Neural progenitor cell (in vitro differentiated cells): ENCODE data around the gene SLC5A10. TPM values are rescaled to one million over a fixed set of nuclear protein-coding genes. Genes with fewer than 3 reads are reported as not detected.

Experiments
- DNase-seq: peaks from one replicate; pipeline ENCODE4 v3.0.0-alpha.2; 2016; ENCODE audit warnings: low spot score
- H2AFZ ChIP-seq: fragments of 200-600 bp; sonication (generic); replicated peaks from 2 replicates; pipeline ENCODE4 v1.6.1; 2016; ENCODE audit warnings: antibody characterized with exemption
- H3F3A ChIP-seq: fragments of 200-600 bp; sonication (generic); 2 replicates; pipeline ENCODE4 v1.6.1; 2016; ENCODE audit warnings: antibody characterized with exemption, low read depth
- H3K27ac ChIP-seq: fragments of 200-600 bp; sonication (generic); 2 replicates; pipeline ENCODE4 v1.5.1; 2016; ENCODE audit warnings: mild to moderate bottlenecking
- H3K27me3 ChIP-seq: fragments of 200-600 bp; sonication (generic); 2 replicates; pipeline ENCODE4 v1.6.1; 2016; ENCODE audit warnings: mild to moderate bottlenecking, moderate library complexity
- H3K36me3 ChIP-seq: fragments of 200-600 bp; sonication (generic); 2 replicates; pipeline ENCODE4 v1.5.1; 2016
- H3K4me1 ChIP-seq: fragments of 200-600 bp; sonication (generic); 2 replicates; pipeline ENCODE4 v1.6.1; 2016; ENCODE audit warnings: mixed run types
- H3K4me2 ChIP-seq: fragments of 200-600 bp; sonication (generic); 2 replicates; pipeline ENCODE4 v1.6.1; 2016
- H3K4me3 ChIP-seq: fragments of 200-600 bp; sonication (generic); 2 replicates; pipeline ENCODE4 v1.5.1; 2016
- H3K79me2 ChIP-seq: fragments of 200-600 bp; sonication (generic); 2 replicates; pipeline ENCODE4 v1.6.1; 2016; ENCODE audit warnings: low read depth
- H3K9ac ChIP-seq: fragments of 200-600 bp; sonication (generic); 2 replicates; pipeline ENCODE4 v1.6.1; 2016
- H3K9me3 ChIP-seq: fragments of 200-600 bp; sonication (generic); 2 replicates; pipeline ENCODE4 v1.5.1; 2016; ENCODE audit warnings: low read depth
- H4K20me1 ChIP-seq: fragments of 200-600 bp; sonication (generic); 2 replicates; pipeline ENCODE4 v1.6.1; 2016; ENCODE audit warnings: low read depth
- H3K27ac Mint-ChIP-seq: 3 replicates; pipeline ENCODE4 v1.8.0; 2021; ENCODE audit warnings: mixed read lengths
- H3K27me3 Mint-ChIP-seq: 2 replicates; pipeline ENCODE4 v1.8.0; 2022; ENCODE audit warnings: low read depth, mild to moderate bottlenecking, inconsistent platforms, moderate library complexity, mixed read lengths; ENCODE audit not compliant: insufficient read depth
- H3K36me3 Mint-ChIP-seq: 3 replicates; pipeline ENCODE4 v1.8.0; 2021; ENCODE audit warnings: mixed read lengths
- H3K4me1 Mint-ChIP-seq: 3 replicates; pipeline ENCODE4 v1.8.0; 2021; ENCODE audit warnings: mixed read lengths
- H3K4me3 Mint-ChIP-seq: 3 replicates; pipeline ENCODE4 v1.8.0; 2021; ENCODE audit warnings: mild to moderate bottlenecking, moderate library complexity, mixed read lengths
- H3K9me3 Mint-ChIP-seq: 3 replicates; pipeline ENCODE4 v1.8.0; 2020; ENCODE audit warnings: mixed read lengths
- CTCF ChIP-seq: fragments of 200-600 bp; sonication (generic); IDR thresholded peaks from 2 replicates; pipeline ENCODE4 v1.5.1; 2017; ENCODE audit warnings: antibody characterized with exemption, mild to moderate bottlenecking
- EZH2 ChIP-seq: fragments of 200-600 bp; sonication (generic); IDR thresholded peaks from 2 replicates; pipeline ENCODE4 v1.6.1; 2017; ENCODE audit warnings: antibody characterized with exemption, mild to moderate bottlenecking, moderate library complexity
- EZH2phosphoT487 ChIP-seq: fragments of 200-600 bp; sonication (generic); IDR thresholded peaks from 2 replicates; pipeline ENCODE4 v1.6.1; 2017; ENCODE audit warnings: antibody characterized with exemption
- total RNA-seq: library from RNA; depleted of rRNA; stranded (reverse); fragments of >200 nt; gene quantifications from 2 replicates; pipeline ENCODE4 v1.2.3, GENCODE V29; 2015; ENCODE audit warnings: low replicate concordance

The SLC5A10 gene
- total RNA-seq, 1 donor from 2014 or later: not detected

GRCh38 chr17:18961634-18962493 is 9.9 kb downstream of the SLC5A10 start:
- Histone ChIP-seq H3K4me1 (peaks cover 6% of the 10 kb centered on the region), H3K4me2 (no peak overlapping the region), H3K27ac (no peak overlapping the region), H3K79me2 (no peaks in the 10 kb centered on the region), H3K27me3 (no peaks in the 10 kb centered on the region), H3K9me3 (no peaks in the 10 kb centered on the region), H3K9ac (no peak overlapping the region), H3F3A (peaks cover 3% of the 10 kb centered on the region), H3K4me3 (no peak overlapping the region), H4K20me1 (no peaks in the 10 kb centered on the region), H2AFZ (no peak overlapping the region), H3K36me3 (no peaks in the 10 kb centered on the region)
- H3K4me3 Mint-ChIP-seq: no peak overlapping the region
- peak overlapping the region; percentile 60 for H3K27ac Mint-ChIP-seq
- H3K27me3 Mint-ChIP-seq: peaks cover 8% of the 10 kb centered on the region
- no peaks in the 10 kb centered on the region for H3K36me3 Mint-ChIP-seq
- TF ChIP-seq EZH2phosphoT487: no peak
- peaks cover 24% of the 10 kb centered on the region for H3K4me1 Mint-ChIP-seq
- H3K9me3 Mint-ChIP-seq: no peaks in the 10 kb centered on the region
- no peak for DNase-seq

- peaks cover 9% of the 10 kb centered on the region for H3F3A ChIP-seq
- no peaks in the 10 kb centered on the region for H3K36me3 ChIP-seq
- H3K27me3 Mint-ChIP-seq: peaks cover 7% of the 10 kb centered on the region
- H3K79me2 ChIP-seq: no peaks in the 10 kb centered on the region
- no peak for DNase-seq
- H3K9ac ChIP-seq: no peak overlapping the region
- no peak overlapping the region for H3K4me2 ChIP-seq
- H3K4me3 Mint-ChIP-seq: no peak overlapping the region
- no peaks in the 10 kb centered on the region for H3K9me3 ChIP-seq
- no peak overlapping the region for H3K4me3 ChIP-seq
- H3K36me3 Mint-ChIP-seq: no peaks in the 10 kb centered on the region
- H3K4me1 ChIP-seq: peaks cover 12% of the 10 kb centered on the region
- TF ChIP-seq CTCF: no peak
- no peak for TF ChIP-seq EZH2phosphoT487
- TF ChIP-seq EZH2: no peak
- H2AFZ ChIP-seq: no peak overlapping the region
- peak overlapping the region; percentile 2 for H3K27ac Mint-ChIP-seq
- H3K27ac ChIP-seq: no peak overlapping the region
- no peaks in the 10 kb centered on the region for H4K20me1 ChIP-seq
- H3K9me3 Mint-ChIP-seq: no peaks in the 10 kb centered on the region
- H3K27me3 ChIP-seq: no peaks in the 10 kb centered on the region
- H3K4me1 Mint-ChIP-seq: peaks cover 30% of the 10 kb centered on the region
Measured at GRCh38 chr17:18962494-18962815, 10.5 kb downstream of the SLC5A10 start.

GRCh38 chr17:18963126-18964017 is 11.4 kb downstream of the SLC5A10 start:
- H2AFZ ChIP-seq: no peak overlapping the region

More at GRCh38 chr17:18963126-18964017, 11.4 kb downstream of the SLC5A10 start:
- no peaks in the 10 kb centered on the region for H3K36me3 Mint-ChIP-seq
- no peaks in the 10 kb centered on the region for H3K27me3 ChIP-seq
- H3K9ac ChIP-seq: no peak overlapping the region
- H4K20me1 ChIP-seq: no peaks in the 10 kb centered on the region
- peaks cover 7% of the 10 kb centered on the region for H3K27me3 Mint-ChIP-seq
- H3K4me3 ChIP-seq: no peak overlapping the region
- no peaks in the 10 kb centered on the region for H3K36me3 ChIP-seq
- H3K4me1 ChIP-seq: peaks cover 21% of the 10 kb centered on the region
- H3K27ac ChIP-seq: no peak overlapping the region
- no peaks in the 10 kb centered on the region for H3K9me3 Mint-ChIP-seq
- H3K4me3 Mint-ChIP-seq: no peak overlapping the region
- no peak overlapping the region for H3K4me2 ChIP-seq
- H3K79me2 ChIP-seq: no peaks in the 10 kb centered on the region
- H3K27ac Mint-ChIP-seq: no peak overlapping the region
- H3K9me3 ChIP-seq: no peaks in the 10 kb centered on the region
- peaks cover 36% of the 10 kb centered on the region for H3K4me1 Mint-ChIP-seq
- no peak for DNase-seq
- H3F3A ChIP-seq: peaks cover 17% of the 10 kb centered on the region
- TF ChIP-seq EZH2 (no peak), CTCF (no peak), EZH2phosphoT487 (no peak)
